GM21786 (cell line): ENCODE measurements around the gene CASZ1.

ENCODE experiments used
- ATAC-seq: cut with Tn5 transposase; IDR thresholded peaks from one replicate; pipeline ENCODE4 v1.9.1; 2021; ENCODE audit not compliant: unreplicated experiment

Gene CASZ1

GRCh38 chr1:10796029-10796944, at the start of gene CASZ1:
TSS of gene CASZ1 (minus strand) at chr1:10796646. CDS start at chr1:10693889, 102,757 bp downstream.
- no peak for ATAC-seq

GRCh38 chr1:10843697-10844096, 47.3 kb upstream of the CASZ1 start:
- no peak for ATAC-seq

GRCh38 chr1:10841118-10841517, 44.7 kb upstream of the CASZ1 start:
- ATAC-seq: no peak

- ATAC-seq: no peak
Measured at GRCh38 chr1:10839188-10839770, 42.8 kb upstream of the CASZ1 start.

- ATAC-seq: no peak
Measured at GRCh38 chr1:10838541-10838940, 42.1 kb upstream of the CASZ1 start.

GRCh38 chr1:10836726-10837125, 40.3 kb upstream of the CASZ1 start:
- no peak for ATAC-seq

- no peak for ATAC-seq
Measured at GRCh38 chr1:10835822-10836421, 39.5 kb upstream of the CASZ1 start.

- ATAC-seq: no peak
Measured at GRCh38 chr1:10835421-10835820, 39.0 kb upstream of the CASZ1 start.

- no peak for ATAC-seq
Measured at GRCh38 chr1:10834770-10835412, 38.4 kb upstream of the CASZ1 start.

- ATAC-seq: no peak
Measured at GRCh38 chr1:10833630-10834557, 37.4 kb upstream of the CASZ1 start.

GRCh38 chr1:10832703-10833102, 36.3 kb upstream of the CASZ1 start:
- no peak for ATAC-seq

- no peak for ATAC-seq
Measured at GRCh38 chr1:10830961-10831668, 34.7 kb upstream of the CASZ1 start.

GRCh38 chr1:10829965-10830515, 33.6 kb upstream of the CASZ1 start:
- no peak for ATAC-seq

GRCh38 chr1:10829067-10829818, 32.8 kb upstream of the CASZ1 start:
- ATAC-seq: no peak

GRCh38 chr1:10827377-10828333, 31.2 kb upstream of the CASZ1 start:
- no peak for ATAC-seq

GRCh38 chr1:10825592-10825991, 29.1 kb upstream of the CASZ1 start:
- no peak for ATAC-seq

GRCh38 chr1:10824821-10825540, 28.5 kb upstream of the CASZ1 start:
- no peak for ATAC-seq
